NT2/D1 (cell line): ENCODE measurements around the gene CCSER1.

Experiments
- SUZ12 ChIP-seq: IDR thresholded peaks from 2 replicates; pipeline ENCODE4 v1.6.1; 2011; ENCODE audit not compliant: insufficient read length, insufficient read depth; ENCODE audit errors: extremely low read depth
- ZNF274 ChIP-seq: IDR thresholded peaks from 2 replicates; pipeline ENCODE4 v1.6.1; 2011; ENCODE audit warnings: mild to moderate bottlenecking, low read depth, low read length

- TF ChIP-seq ZNF274 (no peak), SUZ12 (no peak)
Observed at GRCh38 chr4:90443231-90443630, 316.0 kb downstream of the CCSER1 start.
